ENCODE measurements around the gene ERG. TPM values are rescaled to one million over a fixed set of nuclear protein-coding genes. Genes with fewer than 3 reads are reported as not detected.
A peak's percentile ranks its signal among the peaks of the same experiment; 100 is the strongest.

The ERG gene
- total and polyA plus RNA-seq, 12 donors, result 9.5 to 30.5 (median 16.0) TPM

- Histone ChIP-seq H3K27ac (peak overlapping the region in 9 of 10 donors; percentile 20 to 88 (median 59)), H3K4me1 (peaks cover 2 to 78% (median 57%) of the 10 kb centered on the region in 9 donors), H3K27me3 (peaks cover 0 to 10% (median 0%) of the 10 kb centered on the region in 7 donors), H3K36me3 (peaks cover 0 to 4% (median 0%) of the 10 kb centered on the region in 9 donors), H3K9me3 (no peaks in the 10 kb centered on the region), H3K4me3 (peak overlapping the region in 5 of 10 donors; percentile 3 to 39 (median 8))
- DNase-seq (no peak), ATAC-seq (peak in 6 of 8 donors; percentile 11 to 51 (median 30))
- intact Hi-C loops (cut with DNase I), result loop anchor here in 1 of 10 donors (5.0 kb wide), 1 partner anchor 1080 kb away; no protein-coding TSS in a partner anchor
- TF ChIP-seq CTCF (IDR thresholded peaks at IDR 0.05), result no peak
- 51 to 53% methylated on average over 23 of the region's 23 CpGs for WGBS, 2 donors
These were observed 25.7 kb downstream of the ERG start for GRCh38 chr21:38472412-38473108.

- no peak for TF ChIP-seq CTCF (IDR thresholded peaks at IDR 0.05)
- Histone ChIP-seq H3K4me1 (peaks cover 0 to 78% (median 57%) of the 10 kb centered on the region in 9 donors), H3K36me3 (peaks cover 0 to 9% (median 0%) of the 10 kb centered on the region in 9 donors), H3K27ac (peak overlapping the region in 6 of 10 donors; percentile 43 to 88 (median 64)), H3K27me3 (peaks cover 0 to 10% (median 0%) of the 10 kb centered on the region in 7 donors), H3K9me3 (no peaks in the 10 kb centered on the region), H3K4me3 (no peak overlapping the region)
- no peak for DNase-seq
- WGBS, 2 donors, result 69 to 74% methylated on average over 5 of the region's 5 CpGs
- intact Hi-C loops (cut with DNase I), result loop anchor here in 1 of 10 donors (5.0 kb wide), 1 partner anchor 1081 kb away; no protein-coding TSS in a partner anchor
- no peak for ATAC-seq
These were observed 26.5 kb downstream of the ERG start for GRCh38 chr21:38471766-38472165.

- no peak for ATAC-seq
- peaks cover 0 to 2% (median 0%) of the 10 kb centered on the region in 7 donors for H3K27me3 ChIP-seq
- H3K4me1 ChIP-seq, result peaks cover 0 to 70% (median 51%) of the 10 kb centered on the region in 9 donors
- 59 to 72% methylated on average over 3 of the region's 3 CpGs for WGBS, 2 donors
- no peaks in the 10 kb centered on the region for H3K9me3 ChIP-seq
- H3K4me3 ChIP-seq, result no peak overlapping the region
- intact Hi-C loops (cut with DNase I), result loop anchor here in 1 of 10 donors (5.0 kb wide), 1 partner anchor 1082 kb away; no protein-coding TSS in a partner anchor
- peak overlapping the region in 3 of 10 donors; percentile 67 to 88 (median 74) for H3K27ac ChIP-seq
- no peak for DNase-seq
- peaks cover 0 to 9% (median 0%) of the 10 kb centered on the region in 9 donors for H3K36me3 ChIP-seq
- TF ChIP-seq CTCF (IDR thresholded peaks at IDR 0.05), result no peak
These were observed 27.5 kb downstream of the ERG start for GRCh38 chr21:38470755-38471154.

- ATAC-seq (no peak), DNase-seq (no peak)
- Histone ChIP-seq H3K27ac (peak overlapping the region in 1 of 10 donors; percentile 88), H3K4me1 (peaks cover 0 to 59% (median 40%) of the 10 kb centered on the region in 9 donors), H3K4me3 (no peak overlapping the region), H3K9me3 (no peaks in the 10 kb centered on the region), H3K36me3 (peaks cover 0 to 9% (median 0%) of the 10 kb centered on the region in 9 donors), H3K27me3 (no peaks in the 10 kb centered on the region)
- WGBS, 2 donors, result 67 to 83% methylated on average over 1 of the region's 1 CpG
- intact Hi-C loops (cut with DNase I), result loop anchor here in 1 of 10 donors (5.0 kb wide), 1 partner anchor 1083 kb away; no protein-coding TSS in a partner anchor
- no peak for TF ChIP-seq CTCF (IDR thresholded peaks at IDR 0.05)
These were observed 28.6 kb downstream of the ERG start for GRCh38 chr21:38469642-38470041.

Data from heart right ventricle (tissue), 16 donors.